NT2/D1 (cell line): Measurements from ENCODE around the gene MARCHF2.

ENCODE experiments used
- DNase-seq: peaks from one replicate; pipeline ENCODE4 v3.0.0-alpha.2; 2011; ENCODE audit warnings: low read depth, low spot score
- H3K27me3 ChIP-seq: 2 replicates; pipeline ENCODE4 v1.6.0; 2011; ENCODE audit warnings: mild to moderate bottlenecking; ENCODE audit not compliant: insufficient read length, insufficient read depth
- H3K36me3 ChIP-seq: 2 replicates; pipeline ENCODE4 v1.6.1; 2011; ENCODE audit warnings: mild to moderate bottlenecking, low read length, mixed read lengths; ENCODE audit not compliant: insufficient read depth, insufficient read length
- H3K4me1 ChIP-seq: 2 replicates; pipeline ENCODE4 v1.5.1; 2011; ENCODE audit not compliant: insufficient read depth, insufficient read length
- H3K4me3 ChIP-seq: 2 replicates; pipeline ENCODE4 v1.5.1; 2011; ENCODE audit warnings: low read depth; ENCODE audit not compliant: insufficient read length
- H3K9ac ChIP-seq: 2 replicates; pipeline ENCODE4 v1.6.0; 2011; ENCODE audit warnings: low read depth; ENCODE audit not compliant: insufficient read length
- H3K9me3 ChIP-seq: 2 replicates; pipeline ENCODE4 v1.5.1; 2011; ENCODE audit warnings: mild to moderate bottlenecking, low read length; ENCODE audit not compliant: insufficient read depth
- SUZ12 ChIP-seq: IDR thresholded peaks from 2 replicates; pipeline ENCODE4 v1.6.1; 2011; ENCODE audit not compliant: insufficient read length, insufficient read depth; ENCODE audit errors: extremely low read depth
- YY1 ChIP-seq: IDR thresholded peaks from 2 replicates; pipeline ENCODE4 v1.6.1; 2011; ENCODE audit not compliant: insufficient read length, insufficient read depth
- ZNF274 ChIP-seq: IDR thresholded peaks from 2 replicates; pipeline ENCODE4 v1.6.1; 2011; ENCODE audit warnings: mild to moderate bottlenecking, low read depth, low read length

MARCHF2 gene

GRCh38 chr19:8459520-8460270 lies 46.6 kb downstream of the MARCHF2 start:
- H3K9ac ChIP-seq = no peak overlapping the region
- H3K36me3 ChIP-seq = peaks cover 87% of the 10 kb centered on the region
- no peaks in the 10 kb centered on the region for H3K27me3 ChIP-seq
- TF ChIP-seq SUZ12 (no peak), ZNF274 (no peak), YY1 (no peak)
- H3K4me1 ChIP-seq = no peaks in the 10 kb centered on the region
- DNase-seq = no peak
- no peak overlapping the region for H3K4me3 ChIP-seq
- no peaks in the 10 kb centered on the region for H3K9me3 ChIP-seq

GRCh38 chr19:8460516-8461298 lies 47.6 kb downstream of the MARCHF2 start:
- no peaks in the 10 kb centered on the region for H3K9me3 ChIP-seq
- no peak for TF ChIP-seq YY1
- TF ChIP-seq SUZ12 = no peak
- TF ChIP-seq ZNF274 = no peak
- H3K9ac ChIP-seq = no peak overlapping the region
- no peaks in the 10 kb centered on the region for H3K27me3 ChIP-seq
- no peaks in the 10 kb centered on the region for H3K4me1 ChIP-seq
- H3K36me3 ChIP-seq = peaks cover 87% of the 10 kb centered on the region
- H3K4me3 ChIP-seq = no peak overlapping the region
- DNase-seq = no peak

- no peak overlapping the region for H3K4me3 ChIP-seq
- H3K27me3 ChIP-seq = no peaks in the 10 kb centered on the region
- no peak for DNase-seq
- TF ChIP-seq SUZ12 (no peak), ZNF274 (no peak), YY1 (no peak)
- H3K4me1 ChIP-seq = no peaks in the 10 kb centered on the region
- no peak overlapping the region for H3K9ac ChIP-seq
- peaks cover 87% of the 10 kb centered on the region for H3K36me3 ChIP-seq
- H3K9me3 ChIP-seq = no peaks in the 10 kb centered on the region
Observed at GRCh38 chr19:8461376-8461775, 48.3 kb downstream of the MARCHF2 start.

GRCh38 chr19:8461891-8462290 lies 48.8 kb downstream of the MARCHF2 start:
- no peaks in the 10 kb centered on the region for H3K9me3 ChIP-seq
- H3K4me1 ChIP-seq = no peaks in the 10 kb centered on the region
- H3K36me3 ChIP-seq = peaks cover 86% of the 10 kb centered on the region
- H3K27me3 ChIP-seq = no peaks in the 10 kb centered on the region
- H3K4me3 ChIP-seq = no peak overlapping the region
- TF ChIP-seq SUZ12 (no peak), ZNF274 (no peak)
- no peak for DNase-seq
- no peak overlapping the region for H3K9ac ChIP-seq

GRCh38 chr19:8462571-8462970 lies 49.5 kb downstream of the MARCHF2 start:
- DNase-seq = no peak
- TF ChIP-seq SUZ12 (no peak), YY1 (no peak), ZNF274 (no peak)
- H3K4me1 ChIP-seq = no peaks in the 10 kb centered on the region
- peaks cover 88% of the 10 kb centered on the region for H3K36me3 ChIP-seq
- no peak overlapping the region for H3K4me3 ChIP-seq
- H3K9ac ChIP-seq = no peak overlapping the region
- H3K9me3 ChIP-seq = no peaks in the 10 kb centered on the region
- no peaks in the 10 kb centered on the region for H3K27me3 ChIP-seq

GRCh38 chr19:8463365-8463764 lies 50.3 kb downstream of the MARCHF2 start:
- no peaks in the 10 kb centered on the region for H3K27me3 ChIP-seq
- H3K9me3 ChIP-seq = no peaks in the 10 kb centered on the region
- no peak overlapping the region for H3K4me3 ChIP-seq
- TF ChIP-seq ZNF274 = no peak
- no peak for TF ChIP-seq SUZ12
- TF ChIP-seq YY1 = no peak
- no peak overlapping the region for H3K9ac ChIP-seq
- H3K4me1 ChIP-seq = no peaks in the 10 kb centered on the region
- DNase-seq = no peak
- peaks cover 89% of the 10 kb centered on the region for H3K36me3 ChIP-seq

GRCh38 chr19:8466018-8466417 lies 52.9 kb downstream of the MARCHF2 start:
- TF ChIP-seq ZNF274 (no peak), YY1 (no peak), SUZ12 (no peak)
- Histone ChIP-seq H3K4me1 (peaks cover 4% of the 10 kb centered on the region), H3K36me3 (peaks cover 97% of the 10 kb centered on the region), H3K27me3 (no peaks in the 10 kb centered on the region), H3K9ac (no peak overlapping the region), H3K4me3 (no peak overlapping the region), H3K9me3 (no peaks in the 10 kb centered on the region)
- DNase-seq = no peak
